ENCODE measurements around the gene GPHN.

GPHN gene

DNA sequence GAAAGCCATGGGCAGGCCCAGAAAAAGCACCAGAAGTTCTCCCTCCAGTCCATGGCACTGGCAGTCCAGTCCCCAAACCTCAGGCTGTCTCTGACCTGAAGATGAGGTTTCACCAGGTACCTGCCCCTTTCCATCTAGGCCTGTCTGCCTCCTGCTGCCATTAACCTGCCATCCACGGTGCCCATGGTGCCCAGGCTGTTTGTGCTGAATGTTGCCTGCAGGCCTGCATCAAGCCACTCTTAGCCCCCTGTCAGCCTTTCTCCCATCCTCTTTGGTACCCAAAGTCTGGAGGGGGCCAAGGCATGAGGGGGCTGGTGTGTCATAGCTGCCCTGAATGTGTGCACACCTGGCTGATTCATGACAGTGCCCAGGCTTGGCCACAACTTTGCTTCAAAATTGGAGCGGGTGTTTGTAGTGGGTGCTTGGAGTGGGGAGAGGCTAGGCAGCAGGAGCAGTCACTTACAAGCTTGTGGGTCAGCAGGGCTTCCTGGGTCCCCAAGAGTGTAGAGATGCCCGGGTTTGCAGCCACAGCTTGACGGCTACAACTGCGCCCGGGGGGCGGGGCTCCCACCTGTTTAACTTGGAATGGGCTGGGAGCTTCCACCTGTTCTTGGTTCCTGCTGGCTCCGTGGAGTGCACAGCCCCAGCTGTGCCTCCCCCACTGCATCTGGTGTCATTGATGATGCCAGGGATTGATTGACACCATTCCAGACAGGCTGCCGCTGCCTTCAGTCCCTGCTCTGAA lies 88.5 kb downstream of the GPHN start:
- DNase-seq (ENCODE audit: extremely low read depth in 1 of 2, low read depth in 1 of 2): no peak

DNA sequence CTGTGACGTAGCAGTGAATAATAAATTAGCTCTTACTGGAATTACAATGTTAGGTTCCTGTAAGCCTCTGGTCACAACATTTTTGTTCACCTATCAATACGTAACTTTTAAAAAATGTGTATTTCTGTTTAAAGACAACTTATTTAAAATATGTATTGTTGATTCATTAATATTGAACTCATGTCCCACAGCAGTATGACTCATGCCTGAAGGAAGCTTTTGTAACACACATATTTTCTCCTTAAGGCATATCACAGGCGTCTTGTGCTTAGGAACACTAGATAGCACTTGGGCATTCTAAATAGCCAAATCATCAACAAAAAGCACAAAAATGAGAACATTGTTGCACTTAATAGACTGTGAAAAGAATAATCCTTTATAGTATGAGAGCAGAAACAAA lies 92.5 kb downstream of the GPHN start:
- DNase-seq (ENCODE audit: extremely low read depth in 1 of 2, low read depth in 1 of 2): no peak

DNA sequence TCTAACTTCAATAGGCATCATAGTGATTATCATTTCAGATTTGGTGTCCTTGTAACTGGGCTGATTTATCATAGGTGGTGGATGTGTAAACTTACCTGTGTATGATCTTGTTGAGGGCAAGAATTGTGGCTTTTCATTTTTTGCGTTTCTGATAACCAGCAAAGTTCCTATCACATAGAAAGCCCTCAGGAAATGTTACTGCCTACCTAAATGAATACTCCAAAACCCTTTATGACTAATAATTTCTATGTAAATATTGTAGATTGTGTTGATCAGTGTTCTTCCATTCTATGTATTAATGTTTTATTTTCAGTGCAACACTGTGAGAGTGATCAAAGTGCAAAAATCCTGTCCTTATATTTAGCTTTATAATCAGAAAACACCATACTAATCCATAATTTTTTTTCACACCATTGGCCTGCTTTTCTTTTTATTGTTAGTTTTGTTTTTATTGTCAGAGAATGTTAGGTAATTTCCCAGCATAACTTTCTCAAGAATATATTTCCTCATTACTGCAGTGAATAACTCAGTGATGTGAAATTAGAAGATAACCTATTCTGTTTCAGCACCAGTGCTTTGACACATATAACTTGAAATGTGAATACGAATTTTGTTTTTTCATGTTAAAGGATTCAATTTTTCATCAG lies 94.1 kb downstream of the GPHN start:
- no peak for DNase-seq (ENCODE audit: extremely low read depth in 1 of 2, low read depth in 1 of 2)

DNA sequence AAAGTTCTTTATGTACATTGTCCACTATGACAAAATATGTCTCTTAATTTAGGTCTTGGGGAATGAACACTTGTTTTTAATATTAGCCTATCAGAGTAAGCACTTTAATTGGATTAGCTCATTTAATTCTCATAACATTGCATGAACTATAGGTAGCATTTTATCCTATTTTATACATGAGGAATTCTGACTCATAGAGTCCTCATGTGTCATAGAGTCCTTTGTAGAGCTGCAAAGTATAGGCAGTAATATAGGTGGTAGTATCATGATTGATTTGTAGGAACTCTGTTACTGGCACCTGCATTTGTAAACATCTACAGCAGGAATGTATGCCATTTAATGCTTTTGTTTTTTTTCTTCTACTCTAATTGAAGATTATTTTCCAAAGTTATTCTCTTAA lies 96.0 kb downstream of the GPHN start:
- DNase-seq (ENCODE audit: extremely low read depth in 1 of 2, low read depth in 1 of 2): no peak

DNA sequence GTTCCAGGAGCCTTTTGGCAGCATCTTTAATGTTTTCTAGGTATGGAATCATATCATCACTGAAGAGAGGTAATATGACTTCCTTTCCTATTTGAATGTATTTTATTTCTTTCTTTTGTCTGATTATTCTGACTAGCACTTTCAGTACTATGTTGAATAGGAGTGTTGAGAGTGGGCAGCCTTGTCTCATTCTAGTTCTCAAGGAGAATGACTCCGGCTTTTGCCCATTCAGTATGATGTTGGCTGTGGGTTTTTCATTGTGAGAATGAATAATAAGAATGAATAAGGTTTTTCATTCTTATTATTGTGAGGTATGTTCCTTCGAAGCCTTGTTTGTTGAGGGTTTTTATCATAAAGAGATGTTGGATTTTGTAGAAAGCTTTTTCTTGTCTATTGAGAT lies 98.9 kb downstream of the GPHN start:
- DNase-seq (ENCODE audit: extremely low read depth in 1 of 2, low read depth in 1 of 2): no peak

DNA sequence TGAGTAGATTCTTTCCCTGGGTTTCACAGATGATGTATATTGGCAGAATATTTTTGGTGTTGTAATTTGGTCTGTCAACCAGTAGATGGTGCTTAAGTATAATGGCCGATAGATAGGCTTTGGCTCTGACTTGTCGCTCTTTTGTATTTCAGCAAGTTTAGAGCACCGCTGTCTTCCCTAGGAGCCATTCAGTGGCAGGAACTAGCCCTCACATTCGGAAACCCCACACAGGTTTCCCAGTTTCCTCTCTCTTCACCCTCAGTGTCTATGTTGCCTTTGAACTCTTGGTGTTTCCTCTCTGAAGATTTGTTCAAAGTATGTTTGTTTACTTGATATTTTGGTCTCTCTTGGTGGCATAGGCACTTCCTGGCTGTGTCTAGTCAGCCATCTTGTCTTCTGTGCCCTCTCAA lies 102.2 kb downstream of the GPHN start:
- no peak for DNase-seq (ENCODE audit: extremely low read depth in 1 of 2, low read depth in 1 of 2)

DNA sequence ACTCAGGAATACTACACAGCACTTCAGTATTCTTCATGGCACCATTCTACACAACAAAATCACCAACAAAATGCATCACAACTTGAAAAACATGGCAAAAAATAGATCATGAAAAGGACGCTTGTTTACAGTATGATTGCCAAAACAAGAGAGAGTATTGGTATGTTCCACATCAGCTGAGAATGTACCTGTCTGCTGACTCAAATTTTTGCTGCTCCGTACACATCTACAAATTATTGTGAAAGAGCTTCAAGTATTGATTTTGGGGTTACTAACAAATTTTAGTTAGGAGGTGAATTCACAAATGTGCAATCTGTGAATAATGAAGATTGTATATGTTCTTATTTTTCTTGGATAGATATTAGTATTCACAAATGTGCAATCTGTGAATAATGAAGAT lies 105.4 kb downstream of the GPHN start:
- DNase-seq (ENCODE audit: extremely low read depth in 1 of 2, low read depth in 1 of 2): no peak

DNA sequence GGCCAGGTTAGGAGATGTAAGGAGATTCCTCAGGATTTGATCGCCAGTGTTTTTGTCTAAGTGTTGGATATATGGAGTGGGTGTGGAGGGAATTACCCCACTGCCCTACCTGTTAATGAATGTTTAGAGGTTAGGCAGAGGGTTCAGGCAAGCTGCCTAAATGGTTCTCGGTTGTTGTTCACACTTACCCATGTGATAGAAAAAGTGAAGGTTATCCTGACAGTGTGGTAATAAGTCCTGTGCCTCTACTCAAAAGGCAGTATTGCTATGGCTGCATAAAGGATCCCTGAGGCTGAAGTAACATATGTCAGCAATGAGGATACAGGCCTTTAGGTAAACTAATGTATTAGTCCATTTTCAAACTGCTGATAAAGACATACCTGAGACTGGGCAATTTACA lies 112.0 kb downstream of the GPHN start:
- no peak for DNase-seq (ENCODE audit: extremely low read depth in 1 of 2, low read depth in 1 of 2)

DNA sequence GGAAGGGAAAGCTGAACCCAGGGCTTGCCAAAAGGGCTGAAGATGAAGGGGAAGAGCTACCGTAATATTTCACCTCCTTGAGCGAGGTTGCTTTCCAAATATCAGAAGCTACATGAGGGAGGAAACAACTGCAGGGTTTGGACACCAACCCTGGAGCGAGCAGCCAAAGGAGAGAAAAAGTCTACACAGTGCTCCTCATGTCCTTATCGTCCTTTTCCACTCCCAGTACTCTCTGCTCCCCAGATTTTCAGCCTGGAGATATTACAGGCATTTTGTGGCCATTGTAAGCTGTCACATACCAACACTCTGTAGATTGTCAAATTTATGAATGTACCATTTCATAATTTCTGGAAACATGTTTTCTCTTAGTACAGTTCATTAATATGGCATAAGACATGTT lies 115.9 kb downstream of the GPHN start:
- no peak for DNase-seq (ENCODE audit: extremely low read depth in 1 of 2, low read depth in 1 of 2)

DNA sequence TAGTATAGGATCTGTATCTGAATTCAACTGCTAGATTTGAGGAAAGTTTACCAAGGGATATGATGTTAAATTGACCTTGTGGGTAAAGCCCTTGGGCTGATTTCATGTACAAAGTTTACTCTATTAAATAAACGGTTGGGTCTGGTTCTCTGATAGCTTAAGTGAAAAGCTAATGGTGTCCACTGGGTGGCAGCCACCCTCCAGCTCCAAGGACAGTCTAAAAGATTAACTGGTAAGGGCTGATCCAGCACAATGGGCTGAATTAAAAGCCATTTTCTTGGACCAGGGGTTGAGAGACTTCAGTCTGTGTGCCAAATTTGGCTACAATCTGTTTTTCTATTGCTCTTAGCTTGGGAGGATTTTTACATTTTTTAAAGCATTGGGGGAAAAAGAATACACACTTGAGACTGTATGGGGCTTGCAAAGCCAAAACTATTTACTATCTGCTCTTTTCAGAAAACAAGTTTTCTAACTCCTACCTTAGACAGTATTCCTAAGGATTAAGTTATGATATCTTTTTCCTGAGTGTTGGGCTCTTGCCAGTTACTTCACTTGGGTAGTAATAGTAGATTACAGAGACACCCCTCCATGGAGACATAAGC lies 116.5 kb downstream of the GPHN start:
- no peak for DNase-seq (ENCODE audit: extremely low read depth in 1 of 2, low read depth in 1 of 2)

DNA sequence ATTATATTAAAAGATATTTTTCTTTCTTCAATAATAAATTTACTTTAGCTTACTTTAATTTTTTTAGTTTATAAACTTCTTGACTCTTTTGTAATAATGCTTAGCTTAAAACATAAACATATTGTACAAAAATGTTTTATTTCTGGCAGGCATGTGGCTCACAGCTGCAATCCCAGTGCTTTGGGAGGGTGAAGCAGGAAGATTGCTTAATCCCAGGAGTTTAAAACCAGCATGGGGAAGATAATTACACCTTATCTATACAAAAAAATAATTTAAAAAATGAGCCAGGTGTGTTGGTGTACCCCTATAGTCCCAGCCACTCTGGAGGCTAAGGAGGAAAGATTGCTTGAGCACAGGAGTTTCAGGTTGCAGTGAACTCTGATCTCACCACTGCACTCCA lies 120.7 kb downstream of the GPHN start:
- DNase-seq (ENCODE audit: extremely low read depth in 1 of 2, low read depth in 1 of 2): no peak

DNA sequence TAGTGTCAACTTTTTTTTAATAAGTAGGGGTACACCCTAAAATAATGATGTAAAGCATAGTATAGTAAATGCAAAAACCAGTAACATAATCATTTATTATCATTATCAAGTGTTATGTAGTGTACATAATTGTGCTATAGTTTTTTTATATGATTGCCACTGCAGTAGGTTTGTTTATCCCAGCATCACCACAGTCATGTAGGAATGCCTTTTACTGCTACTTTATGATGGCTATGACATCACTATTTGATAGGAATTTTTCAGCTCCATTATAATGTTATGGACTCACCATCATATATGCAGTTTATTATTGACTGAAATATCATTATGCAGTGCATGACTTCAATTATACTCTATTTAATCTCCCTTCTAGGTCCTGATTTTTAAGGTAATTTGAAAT lies 121.6 kb downstream of the GPHN start:
- DNase-seq (ENCODE audit: extremely low read depth in 1 of 2, low read depth in 1 of 2): no peak

DNA sequence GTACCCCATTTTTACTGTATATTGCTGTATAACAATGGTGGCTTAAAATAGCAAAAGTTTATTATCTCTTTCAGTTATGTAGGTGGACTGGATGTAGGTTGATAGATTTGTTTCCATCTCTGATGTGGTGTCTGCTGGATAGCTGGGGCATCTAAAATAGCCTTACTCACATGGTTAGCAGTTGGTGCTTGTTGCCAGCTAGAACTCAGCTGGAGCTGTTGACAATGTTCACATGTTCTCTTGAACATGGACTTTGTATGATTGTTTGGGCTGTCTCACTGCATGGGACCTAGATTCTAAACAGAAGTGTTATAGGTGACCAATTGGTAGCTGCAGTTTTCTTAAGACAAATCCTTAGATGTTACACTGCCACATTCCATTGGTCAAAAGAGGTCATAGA lies 126.9 kb downstream of the GPHN start:
- DNase-seq (ENCODE audit: extremely low read depth in 1 of 2, low read depth in 1 of 2): no peak

DNA sequence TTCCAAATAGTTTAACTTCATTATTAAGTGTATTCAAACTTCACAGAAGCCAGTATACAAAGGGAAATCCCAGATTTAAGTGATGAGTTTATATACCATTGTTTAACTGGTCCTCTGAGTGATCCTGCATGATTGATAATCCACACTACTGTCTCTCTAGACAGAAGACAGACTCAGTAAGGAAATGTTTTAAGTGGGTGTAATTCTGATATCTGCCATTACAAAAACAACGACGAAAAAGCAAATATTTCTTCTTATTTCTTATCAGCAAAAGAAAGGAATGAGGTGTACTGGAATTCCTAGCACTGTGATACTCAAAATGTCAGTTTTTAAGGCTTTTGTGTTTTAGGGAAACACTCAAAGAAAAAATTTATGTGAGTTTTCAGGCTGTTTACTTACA lies 127.5 kb downstream of the GPHN start:
- DNase-seq (ENCODE audit: extremely low read depth in 1 of 2, low read depth in 1 of 2): no peak

DNA sequence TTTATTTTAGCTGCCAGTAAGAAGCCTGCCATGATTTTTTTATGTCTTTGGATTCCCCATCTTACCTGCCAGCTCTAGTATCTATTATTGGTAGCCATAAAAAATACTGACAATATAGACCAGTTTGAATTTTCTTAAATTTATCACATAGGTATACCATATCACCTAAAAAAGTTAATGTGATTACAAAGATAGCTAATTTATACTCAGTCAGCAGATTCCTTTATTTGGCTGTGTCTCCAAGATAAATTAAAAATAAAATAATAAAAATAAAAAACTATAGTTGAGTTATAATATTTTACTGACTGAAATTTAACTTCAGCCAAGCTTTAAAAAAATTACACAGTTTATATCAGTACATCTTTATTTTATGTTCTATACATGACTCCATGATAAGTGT lies 128.3 kb downstream of the GPHN start:
- DNase-seq (ENCODE audit: extremely low read depth in 1 of 2, low read depth in 1 of 2): no peak

DNA sequence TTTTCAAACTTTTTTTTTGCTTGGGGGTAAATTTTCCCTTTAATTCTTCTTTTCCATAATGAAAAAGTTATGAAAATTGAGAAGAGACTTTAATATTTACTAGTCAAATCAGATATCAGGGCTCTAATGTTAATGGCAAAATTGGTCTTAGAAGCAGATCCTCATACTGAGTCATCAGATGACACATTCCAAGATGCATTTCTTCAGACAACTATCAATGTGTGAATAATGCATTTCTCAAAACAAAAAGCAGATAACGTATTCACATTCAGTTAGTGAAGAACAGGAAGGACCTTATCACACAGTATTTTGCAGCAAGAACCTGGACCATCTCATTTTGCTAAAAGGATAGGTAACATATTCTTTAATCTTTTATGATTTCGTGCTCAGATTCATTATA lies 130.7 kb downstream of the GPHN start:
- DNase-seq (ENCODE audit: extremely low read depth in 1 of 2, low read depth in 1 of 2): no peak

DNA sequence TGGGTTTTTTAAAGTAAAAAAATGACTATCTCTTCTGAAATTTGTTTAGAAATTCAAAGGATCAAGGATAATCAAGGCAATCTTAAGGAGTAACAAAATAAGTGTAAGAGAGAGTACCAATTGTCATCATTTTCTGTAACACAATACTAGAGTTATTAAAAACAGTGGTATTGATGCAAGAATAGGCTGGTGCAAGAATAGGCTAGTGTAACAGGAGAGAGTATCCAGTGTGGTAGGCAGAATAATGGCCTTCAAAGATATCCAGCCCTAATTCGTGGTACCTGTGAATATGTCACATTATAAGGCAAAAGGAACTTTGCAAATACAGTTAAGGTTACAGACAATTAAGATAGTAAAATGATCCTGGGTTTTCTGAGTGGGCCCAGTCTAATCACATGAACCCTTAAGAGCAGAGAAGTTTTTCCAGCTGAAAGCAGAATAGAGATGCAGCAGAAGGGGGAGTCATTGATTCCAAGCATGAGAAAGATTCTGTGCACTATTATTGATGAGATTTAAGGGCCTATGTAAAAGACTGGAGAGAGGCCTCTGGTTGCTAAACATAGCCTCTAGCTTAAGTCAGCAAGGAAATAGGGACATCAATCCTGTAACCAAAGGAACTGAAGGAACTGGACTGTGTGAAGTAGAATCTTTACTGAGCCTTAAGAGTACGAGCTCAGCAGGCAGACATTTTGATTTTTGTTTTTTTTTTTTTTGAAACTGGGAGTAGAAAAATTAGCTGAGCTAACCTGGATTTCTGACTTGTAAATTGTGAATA lies 134.1 kb downstream of the GPHN start:
- DNase-seq (ENCODE audit: extremely low read depth in 1 of 2, low read depth in 1 of 2): no peak

DNA sequence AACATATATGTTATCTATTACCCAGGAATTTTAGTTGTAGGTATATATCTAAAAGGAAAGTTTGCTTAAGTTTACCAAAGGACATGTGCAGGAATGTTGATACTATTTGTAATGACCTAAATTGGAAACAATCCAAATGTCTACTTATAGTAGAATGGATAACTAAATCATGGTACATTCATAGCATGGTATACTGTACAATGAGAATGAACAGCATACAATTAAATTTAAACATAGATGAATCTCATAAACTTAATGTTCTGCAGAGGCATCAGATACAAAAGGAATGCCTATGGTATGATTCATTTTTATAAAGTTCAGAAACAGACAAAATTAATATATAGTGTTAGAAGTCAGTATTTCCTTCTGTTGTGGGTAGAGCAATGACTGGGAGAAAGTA lies 135.4 kb downstream of the GPHN start:
- no peak for DNase-seq (ENCODE audit: extremely low read depth in 1 of 2, low read depth in 1 of 2)

DNA sequence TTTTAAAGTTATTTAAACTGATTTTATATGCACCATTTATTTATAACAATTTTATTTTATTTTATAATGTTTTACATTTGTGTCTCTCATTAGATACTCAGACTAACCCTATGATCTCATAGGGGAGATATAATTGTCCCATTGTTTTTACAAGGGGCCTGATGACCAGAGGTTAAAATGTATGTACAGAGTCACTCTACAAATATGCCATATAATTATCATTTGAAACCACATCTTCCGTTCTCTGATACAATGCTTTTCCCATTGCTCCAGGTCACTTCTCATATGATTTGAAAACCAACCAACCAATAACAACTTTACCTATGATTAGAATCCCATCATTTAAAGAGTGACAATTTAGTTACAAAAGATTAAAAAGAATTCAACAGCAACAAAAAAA lies 137.8 kb downstream of the GPHN start:
- DNase-seq (ENCODE audit: extremely low read depth in 1 of 2, low read depth in 1 of 2): no peak

DNA sequence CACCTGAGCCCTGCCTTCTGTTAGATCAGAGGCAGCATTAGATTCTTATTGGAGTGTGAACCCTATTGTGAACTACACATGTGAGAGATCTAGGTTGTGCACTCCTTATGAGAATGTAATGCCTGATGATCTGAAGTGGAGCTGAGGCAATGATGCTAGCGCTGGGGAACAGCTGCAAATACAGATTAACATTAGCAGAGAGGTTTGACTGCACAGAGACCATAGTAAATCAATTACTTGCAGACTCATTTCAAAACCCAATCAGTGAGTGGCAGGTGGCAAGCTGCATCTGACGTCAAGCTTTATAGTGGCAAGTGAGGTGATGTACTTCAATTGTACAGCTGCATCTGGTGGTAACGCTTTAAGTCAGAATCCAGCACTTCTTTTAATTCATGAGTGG lies 141.6 kb downstream of the GPHN start:
- DNase-seq (ENCODE audit: extremely low read depth in 1 of 2, low read depth in 1 of 2): no peak

DNA sequence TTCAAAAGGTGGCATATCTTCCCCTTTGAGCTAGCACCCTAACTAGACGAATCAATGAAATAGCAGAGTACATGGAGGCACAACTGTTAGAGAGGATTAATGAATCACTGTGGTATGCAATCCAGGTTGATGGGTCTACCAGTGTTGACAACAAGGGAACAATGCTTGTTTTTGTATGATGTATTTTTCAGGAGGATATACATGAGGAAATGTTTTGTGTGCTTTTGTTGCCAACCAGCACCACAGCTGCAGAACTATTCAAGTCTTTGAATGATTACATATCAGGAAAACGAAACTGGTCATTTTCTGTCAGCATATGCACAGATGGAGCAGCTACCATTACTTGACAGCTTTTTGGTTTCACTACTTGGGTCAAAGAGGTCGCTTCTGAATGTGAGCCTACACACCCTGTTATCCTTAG lies 142.6 kb downstream of the GPHN start:
- DNase-seq (ENCODE audit: extremely low read depth in 1 of 2, low read depth in 1 of 2): no peak
